ENCODE results near the gene SULF2. TPM values are rescaled to one million over a fixed set of nuclear protein-coding genes. Genes with fewer than 3 reads are reported as not detected.

SULF2 gene
- total and polyA plus RNA-seq, 2 of the 13 experiments (the other 11 are each of a cell fraction or from before 2014, with no cell fraction given), result 7.2 to 50.9 TPM

GRCh38 chr20:47610945-47611250 lies 174.4 kb downstream of the SULF2 start:
- Histone ChIP-seq H3K79me2 (ENCODE audit: insufficient read depth, low read length) (peaks cover 77% of the 10 kb centered on the region), H3K9me3 (ENCODE audit: low read length) (no peaks in the 10 kb centered on the region), H3K9ac (ENCODE audit: insufficient read depth, low read depth, low read length) (no peak overlapping the region), H4K20me1 (ENCODE audit: insufficient read depth, low read length) (no peaks in the 10 kb centered on the region; the same call in 1 of the 2 replicates), H3K4me2 (ENCODE audit: low read depth, low read length) (no peak overlapping the region), H3K4me1 (ENCODE audit: insufficient read depth, low read length) (peaks cover 21% of the 10 kb centered on the region), H3K4me3 (replicated peaks in 1 of 3; ENCODE audit: insufficient read depth in 1 of 3, low read depth in 2 of 3, low read length in 3 of 3) (no peak overlapping the region), H3K36me3 (replicated peaks in 1 of 2; ENCODE audit: control insufficient read depth in 1 of 2, insufficient read depth in 2 of 2, low read length in 2 of 2) (peaks cover 6 to 11% of the 10 kb centered on the region in 2 experiments; a peak in 4 of 5 replicates), H3K27ac (ENCODE audit: extremely low read length, insufficient read depth, low read length) (no peak overlapping the region), H3K27me3 (ENCODE audit: control insufficient read depth in 1 of 2, insufficient read depth in 2 of 2, low read length in 2 of 2) (no peaks in the 10 kb centered on the region), H2AFZ (ENCODE audit: low read length) (no peak overlapping the region)
- POLR2A ChIA-PET, result interaction anchor here (1.1 kb wide), 1 partner anchor 109 kb away, joined by 3 read pairs; the partner anchor contains the start of gene NCOA3
- BruUV-seq (replicated peaks), result no TSS peak
- CTCF ChIA-PET (ENCODE audit: low intra/inter-chr PET ratio, low total read pairs), result no interaction called here
- in situ Hi-C loops (cut with HindIII; ENCODE audit: extremely low pct_ligation_motif_present, low pct_unique_long_range_greater_than_20kb), result no loop called here
- FAIRE-seq, result no peak
- ATAC-seq, result no peak
- no peak for DNase-seq (ENCODE audit: low spot score)
- intact Hi-C loops (cut with micrococcal nuclease; ENCODE audit: unreplicated experiment), result no loop called here
- TF ChIP-seq FOXA1 (IDR thresholded peaks at IDR 0.05), result no peak
- TF ChIP-seq FOXA1 (CRISPR knock-in tag; IDR thresholded peaks at IDR 0.05), result 0 out of 2 replicates have a peak, but pooled peaks have one; percentile 15
- no peak for TF ChIP-seq FOXA3 (CRISPR knock-in tag; IDR thresholded peaks at IDR 0.05)

GRCh38 chr20:47610247-47610944 lies 174.9 kb downstream of the SULF2 start:
- DNase-seq (ENCODE audit: low spot score) (no peak), ATAC-seq (peak; percentile 41; the same call in 1 of the 3 replicates), FAIRE-seq (no peak)
- no peak overlapping the region for H3K9ac ChIP-seq (ENCODE audit: insufficient read depth, low read depth, low read length)
- no peak overlapping the region for H3K4me3 ChIP-seq (replicated peaks in 1 of 3; ENCODE audit: insufficient read depth in 1 of 3, low read depth in 2 of 3, low read length in 3 of 3)
- POLR2A ChIA-PET, result interaction anchor here (1.1 kb wide), 1 partner anchor 109 kb away, joined by 3 read pairs; the partner anchor contains the start of gene NCOA3
- H3K27ac ChIP-seq (ENCODE audit: extremely low read length, insufficient read depth, low read length), result no peak overlapping the region
- no TSS peak for BruUV-seq (replicated peaks)
- peaks cover 6 to 16% of the 10 kb centered on the region in 2 experiments; a peak in 4 of 5 replicates for H3K36me3 ChIP-seq (replicated peaks in 1 of 2; ENCODE audit: control insufficient read depth in 1 of 2, insufficient read depth in 2 of 2, low read length in 2 of 2)
- CTCF ChIA-PET (ENCODE audit: low intra/inter-chr PET ratio, low total read pairs), result no interaction called here
- H2AFZ ChIP-seq (ENCODE audit: low read length), result no peak overlapping the region
- no peaks in the 10 kb centered on the region for H3K27me3 ChIP-seq (ENCODE audit: control insufficient read depth in 1 of 2, insufficient read depth in 2 of 2, low read length in 2 of 2)
- peak; percentile 40 for TF ChIP-seq RBM22 (optimal IDR thresholded peaks at IDR 0.05; ENCODE audit: low read length)
- TF ChIP-seq HOMEZ (CRISPR knock-in tag; IDR thresholded peaks at IDR 0.05; ENCODE audit: low read depth), result peak; percentile 88; the same call in 1 of the 2 replicates
- no peak for TF ChIP-seq ZNF460 (CRISPR knock-in tag; IDR thresholded peaks at IDR 0.05; ENCODE audit: borderline replicate concordance)
- TF ChIP-seq ZNF615 (CRISPR knock-in tag; IDR thresholded peaks at IDR 0.05; ENCODE audit: borderline replicate concordance), result 0 out of 2 replicates have a peak, but pooled peaks have one; percentile 59
- TF ChIP-seq ZFP36L1 (CRISPR knock-in tag; IDR thresholded peaks at IDR 0.05), result 0 out of 2 replicates have a peak, but pooled peaks have one; percentile 45
- peak; percentile 85 for TF ChIP-seq ZNF121 (CRISPR knock-in tag; IDR thresholded peaks at IDR 0.05)
- TF ChIP-seq PAX8 (CRISPR knock-in tag; IDR thresholded peaks at IDR 0.05; ENCODE audit: borderline replicate concordance), result no peak
- TF ChIP-seq ZBTB20 (CRISPR knock-in tag; IDR thresholded peaks at IDR 0.05; ENCODE audit: borderline replicate concordance, low read depth), result no peak
- no peak for TF ChIP-seq ZNF274 (CRISPR knock-in tag; IDR thresholded peaks at IDR 0.05)
- H3K79me2 ChIP-seq (ENCODE audit: insufficient read depth, low read length), result peaks cover 80% of the 10 kb centered on the region
- no peaks in the 10 kb centered on the region for H3K9me3 ChIP-seq (ENCODE audit: low read length)
- H3K4me2 ChIP-seq (ENCODE audit: low read depth, low read length), result no peak overlapping the region
- in situ Hi-C loops (cut with HindIII; ENCODE audit: extremely low pct_ligation_motif_present, low pct_unique_long_range_greater_than_20kb) (no loop called here), intact Hi-C loops (cut with micrococcal nuclease; ENCODE audit: unreplicated experiment) (no loop called here)
- H4K20me1 ChIP-seq (ENCODE audit: insufficient read depth, low read length), result no peaks in the 10 kb centered on the region; the same call in 1 of the 2 replicates
- WGBS (ENCODE audit: low lambda C conversion rate), result 95% methylated on average over 6 of the region's 6 CpGs
- peaks cover 26% of the 10 kb centered on the region for H3K4me1 ChIP-seq (ENCODE audit: insufficient read depth, low read length)

Data from HepG2 (cell line).